GM12874 (cell line): ENCODE data around the gene LRP5.

Experiments used
- CTCF ChIP-seq: IDR thresholded peaks from 2 replicates; pipeline ENCODE4 v1.5.1; 2011; ENCODE audit warnings: low read depth, mild to moderate bottlenecking, control low read depth, low read length, moderate library complexity; ENCODE audit not compliant: insufficient read depth

Gene LRP5

GRCh38 chr11:68341557-68342458, 29.4 kb downstream of the LRP5 start:
- no peak for TF ChIP-seq CTCF

- no peak for TF ChIP-seq CTCF
Observed at GRCh38 chr11:68342459-68343158, 30.2 kb downstream of the LRP5 start.

GRCh38 chr11:68343761-68344256, 31.4 kb downstream of the LRP5 start:
- TF ChIP-seq CTCF = no peak

GRCh38 chr11:68345776-68346461, 33.5 kb downstream of the LRP5 start:
- TF ChIP-seq CTCF = no peak

- TF ChIP-seq CTCF = no peak
Observed at GRCh38 chr11:68346462-68346790, 34.0 kb downstream of the LRP5 start.

- no peak for TF ChIP-seq CTCF
Observed at GRCh38 chr11:68347345-68347744, 35.0 kb downstream of the LRP5 start.

GRCh38 chr11:68347841-68348240, 35.5 kb downstream of the LRP5 start:
- no peak for TF ChIP-seq CTCF
